H9 (cell line): ENCODE measurements around the gene EEF2KMT. TPM values are rescaled to one million over a fixed set of nuclear protein-coding genes. Genes with fewer than 3 reads are reported as not detected.
"Not testable (repeated sequence)": the region's sequence is repeated elsewhere in the genome, so short reads cannot be mapped to it uniquely, and the experiment has no call there.

ENCODE experiments used
- DNase-seq: peaks from one replicate; pipeline ENCODE4 v3.0.0-alpha.2; 2017
- H2AFZ ChIP-seq: one replicate; pipeline ENCODE4 v1.6.1; 2013; ENCODE audit warnings: mild to moderate bottlenecking, low read length, control low read depth, moderate library complexity
- H2AK5ac ChIP-seq: 2 replicates; pipeline ENCODE4 v1.6.1; 2013; ENCODE audit warnings: low read length, control low read depth, mixed read lengths; ENCODE audit not compliant: insufficient read length
- H2BK120ac ChIP-seq: one replicate; pipeline ENCODE4 v1.6.1; 2013; ENCODE audit warnings: low read depth, mild to moderate bottlenecking, low read length, control low read depth, inconsistent platforms; ENCODE audit not compliant: poor library complexity, severe bottlenecking
- H2BK12ac ChIP-seq: 2 replicates; pipeline ENCODE4 v1.6.1; 2013; ENCODE audit warnings: low read length, control low read depth, mixed read lengths, low read depth; ENCODE audit not compliant: insufficient read length
- H2BK15ac ChIP-seq: 2 replicates; pipeline ENCODE4 v1.6.1; 2013; ENCODE audit warnings: low read depth, low read length, control low read depth
- H2BK20ac ChIP-seq: one replicate; pipeline ENCODE4 v1.6.1; 2013; ENCODE audit warnings: low read depth, mild to moderate bottlenecking, low read length, control low read depth, inconsistent platforms; ENCODE audit not compliant: poor library complexity, severe bottlenecking
- H2BK5ac ChIP-seq: 2 replicates; pipeline ENCODE4 v1.6.1; 2013; ENCODE audit warnings: low read length, control low read depth, mixed read lengths; ENCODE audit not compliant: insufficient read length
- H3K14ac ChIP-seq: 2 replicates; pipeline ENCODE4 v1.6.1; 2013; ENCODE audit warnings: low read length, control low read depth; ENCODE audit not compliant: insufficient read depth
- H3K18ac ChIP-seq: 2 replicates; pipeline ENCODE4 v1.6.1; 2013; ENCODE audit warnings: low read depth, mild to moderate bottlenecking, mixed read lengths, low read length, control low read depth; ENCODE audit not compliant: insufficient read length
- H3K23ac ChIP-seq: 2 replicates; pipeline ENCODE4 v1.6.1; 2013; ENCODE audit warnings: low read length, control low read depth, mixed read lengths, low read depth; ENCODE audit not compliant: insufficient read length
- H3K23me2 ChIP-seq: 2 replicates; pipeline ENCODE4 v1.6.1; 2013; ENCODE audit warnings: low read depth, mild to moderate bottlenecking, mixed read lengths, low read length, control low read depth; ENCODE audit not compliant: insufficient read length, poor library complexity, severe bottlenecking
- H3K27ac ChIP-seq: 2 replicates; pipeline ENCODE4 v1.5.1; 2013; ENCODE audit warnings: low read length, control low read depth, mixed read lengths, low read depth; ENCODE audit not compliant: insufficient read length
- H3K27me3 ChIP-seq: 2 replicates; pipeline ENCODE4 v1.6.1; 2013; ENCODE audit warnings: low read length, control low read depth, inconsistent platforms; ENCODE audit not compliant: insufficient read depth
- H3K4ac ChIP-seq: 2 replicates; pipeline ENCODE4 v1.6.1; 2013; ENCODE audit warnings: low read depth, mild to moderate bottlenecking, control low read depth, inconsistent platforms, low read length, moderate library complexity
- H3K4me1 ChIP-seq: 2 replicates; pipeline ENCODE4 v1.6.1; 2013; ENCODE audit warnings: low read length, control low read depth, inconsistent platforms; ENCODE audit not compliant: insufficient read depth
- H3K4me2 ChIP-seq: 2 replicates; pipeline ENCODE4 v1.6.1; 2013; ENCODE audit warnings: low read length, control low read depth, mixed read lengths; ENCODE audit not compliant: insufficient read length, insufficient read depth
- H3K56ac ChIP-seq: 2 replicates; pipeline ENCODE4 v1.6.1; 2013; ENCODE audit warnings: low read depth, mild to moderate bottlenecking, mixed read lengths, low read length, control low read depth; ENCODE audit not compliant: insufficient read length
- H3K79me1 ChIP-seq: 2 replicates; pipeline ENCODE4 v1.6.1; 2013; ENCODE audit warnings: low read depth, mild to moderate bottlenecking, moderate library complexity, low read length, control low read depth, inconsistent platforms; ENCODE audit not compliant: insufficient read depth, poor library complexity, severe bottlenecking
- H3K79me2 ChIP-seq: 2 replicates; pipeline ENCODE4 v1.6.1; 2013; ENCODE audit warnings: low read length, control low read depth, inconsistent platforms; ENCODE audit not compliant: insufficient read depth
- H3K9ac ChIP-seq: 2 replicates; pipeline ENCODE4 v1.6.1; 2013; ENCODE audit warnings: low read length, control low read depth, mixed read lengths; ENCODE audit not compliant: insufficient read length; ENCODE audit errors: extremely low read depth
- H3K9me3 ChIP-seq: one replicate; pipeline ENCODE4 v1.6.1; 2013; ENCODE audit warnings: low read depth, low read length, inconsistent platforms; ENCODE audit not compliant: control insufficient read depth
- H3T11ph ChIP-seq: one replicate; pipeline ENCODE4 v1.6.1; 2013; ENCODE audit warnings: mild to moderate bottlenecking, low read length, control low read depth, inconsistent platforms
- H4K20me1 ChIP-seq: one replicate; pipeline ENCODE4 v1.6.1; 2013; ENCODE audit not compliant: control insufficient read depth, insufficient read length, insufficient read depth
- H4K5ac ChIP-seq: 2 replicates; pipeline ENCODE4 v1.6.1; 2013; ENCODE audit warnings: low read depth, mild to moderate bottlenecking, mixed read lengths, low read length, control low read depth; ENCODE audit not compliant: insufficient read length
- H4K8ac ChIP-seq: replicated peaks from 2 replicates; pipeline ENCODE4 v1.6.1; 2013; ENCODE audit warnings: low read length, control low read depth, mixed read lengths, low read depth; ENCODE audit not compliant: insufficient read length
- H4K91ac ChIP-seq: 2 replicates; pipeline ENCODE4 v1.6.1; 2013; ENCODE audit warnings: low read depth, mild to moderate bottlenecking, moderate library complexity, mixed read lengths, low read length, control low read depth; ENCODE audit not compliant: insufficient read length
- H3K27ac Mint-ChIP-seq, 3 experiments: 2 replicates in 2 of 3; 3 replicates in 1 of 3; pipeline ENCODE4 v1.8.0; 2020 to 2021; ENCODE audit warnings: mixed read lengths in 3 of 3, mild to moderate bottlenecking in 1 of 3, moderate library complexity in 1 of 3
- H3K27me3 Mint-ChIP-seq: 2 replicates; pipeline ENCODE4 v1.8.0; 2021; ENCODE audit warnings: low read depth, mild to moderate bottlenecking, moderate library complexity, mixed read lengths
- H3K36me3 Mint-ChIP-seq, 3 experiments: 2 replicates in 2 of 3; 3 replicates in 1 of 3; pipeline ENCODE4 v1.8.0; 2020 to 2021; ENCODE audit warnings: low read depth in 3 of 3, mixed read lengths in 3 of 3; ENCODE audit not compliant: insufficient read depth in 1 of 3
- H3K4me1 Mint-ChIP-seq, 2 experiments: 2 replicates each; pipeline ENCODE4 v1.8.0; 2020; ENCODE audit warnings: mixed read lengths in 2 of 2
- H3K4me3 Mint-ChIP-seq, 2 experiments: 2 replicates in 1 of 2; 3 replicates in 1 of 2; pipeline ENCODE4 v1.8.0; 2020 to 2021; ENCODE audit warnings: mild to moderate bottlenecking in 2 of 2, mixed read lengths in 2 of 2, moderate library complexity in 1 of 2
- H3K9me3 Mint-ChIP-seq, 2 experiments: 2 replicates in 1 of 2; 3 replicates in 1 of 2; pipeline ENCODE4 v1.8.0; 2020; ENCODE audit warnings: mild to moderate bottlenecking in 2 of 2, mixed read lengths in 2 of 2, moderate library complexity in 1 of 2
- CTCF ChIP-seq: fragments of 200-600 bp; sonication (generic); conservative IDR thresholded peaks from 3 replicates; pipeline ENCODE4 v1.8.0; 2021; ENCODE audit warnings: antibody characterized with exemption, mild to moderate bottlenecking
- WGBS: extraction: QIAGEN DNeasy Blood & Tissue Kit; methylation state at CpG from one replicate; pipeline ENCODE4 v1.1.7; 2013; ENCODE audit warnings: missing lambda C conversion rate, low lambda C conversion rate, mixed read lengths; ENCODE audit not compliant: insufficient read length; ENCODE audit errors: extremely low coverage; 5-methylcytosine and 5-hydroxymethylcytosine counted together
- total RNA-seq: library from RNA; stranded (reverse); gene quantifications from 2 replicates; pipeline ENCODE4 v1.2.1, GENCODE V29; 2021

The EEF2KMT gene
- total RNA-seq, 1 experiment from 2014 or later = 16.4 TPM

GRCh38 chr16:5084802-5085201, 12.8 kb downstream of the EEF2KMT start:
- not testable (repeated sequence) for H3K4ac ChIP-seq, H3K9me3 Mint-ChIP-seq, H2AFZ ChIP-seq, H2BK120ac ChIP-seq, H3K9me3 ChIP-seq, H2AK5ac ChIP-seq, H4K8ac ChIP-seq, H2BK15ac ChIP-seq, H3K79me1 ChIP-seq, H3K14ac ChIP-seq, H3K4me2 ChIP-seq, H3K4me1 Mint-ChIP-seq, H3K79me2 ChIP-seq, H3T11ph ChIP-seq, H3K27me3 ChIP-seq, H3K56ac ChIP-seq, H4K91ac ChIP-seq, H2BK5ac ChIP-seq, H3K9ac ChIP-seq, H4K20me1 ChIP-seq, H3K18ac ChIP-seq, H3K27me3 Mint-ChIP-seq, H2BK12ac ChIP-seq, H2BK20ac ChIP-seq, H4K5ac ChIP-seq, H3K27ac ChIP-seq, H3K23ac ChIP-seq, H3K23me2 ChIP-seq, H3K4me1 ChIP-seq
- H3K4me3 Mint-ChIP-seq = peak overlapping the region in 1 of 2 experiments; percentile 11; a peak in 1 of 5 replicates
- no CpG with 5 or more reads among the region's 10 CpGs for WGBS
- peak; percentile 80 for DNase-seq
- peak; percentile 76 for TF ChIP-seq CTCF
- peak overlapping the region in 2 of 3 experiments; percentile 48 to 81; a peak in 1 of 7 replicates for H3K27ac Mint-ChIP-seq
- H3K36me3 Mint-ChIP-seq = peaks cover 27 to 69% (median 68%) of the 10 kb centered on the region in 3 experiments; a peak in 6 of 7 replicates

GRCh38 chr16:5084099-5084731, 13.4 kb downstream of the EEF2KMT start:
- not testable (repeated sequence) for H3K4me3 Mint-ChIP-seq, H3K18ac ChIP-seq, H3K9ac ChIP-seq, H2BK120ac ChIP-seq, DNase-seq, H4K8ac ChIP-seq, H3K9me3 ChIP-seq, H3K27me3 ChIP-seq, H3K9me3 Mint-ChIP-seq, H3K23me2 ChIP-seq, H3K79me1 ChIP-seq, H3K56ac ChIP-seq, H3K4ac ChIP-seq, H3K4me1 Mint-ChIP-seq, H2BK12ac ChIP-seq, H3K4me1 ChIP-seq, H4K20me1 ChIP-seq, H4K91ac ChIP-seq, H3K23ac ChIP-seq, H2BK20ac ChIP-seq, H3T11ph ChIP-seq, H4K5ac ChIP-seq, H3K27me3 Mint-ChIP-seq, H3K27ac ChIP-seq, H3K79me2 ChIP-seq, H3K4me2 ChIP-seq, H2AFZ ChIP-seq, H2BK5ac ChIP-seq, H2BK15ac ChIP-seq, H2AK5ac ChIP-seq, H3K14ac ChIP-seq
- H3K36me3 Mint-ChIP-seq = peaks cover 30 to 71% (median 68%) of the 10 kb centered on the region in 3 experiments; a peak in 6 of 7 replicates
- WGBS = no CpG with 5 or more reads among the region's 11 CpGs
- peak overlapping the region; percentile 44 to 87 (median 73); a peak in 6 of 7 replicates for H3K27ac Mint-ChIP-seq
